Epithelial cell of esophagus (primary cell): Measurements from ENCODE around the gene U2AF1L4.

ENCODE experiments used
- DNase-seq: peaks from one replicate; pipeline ENCODE4 v3.0.0; 2010; ENCODE audit warnings: low read depth
- H3K4me3 ChIP-seq: 2 replicates; pipeline ENCODE4 v1.5.1; 2011; ENCODE audit warnings: mild to moderate bottlenecking, low read length, control low read depth
- TF ChIP-seq, protein P1 (sequence below): IDR thresholded peaks from 2 replicates; pipeline ENCODE4 v1.5.1; 2011; ENCODE audit warnings: low read depth, mild to moderate bottlenecking, low read length, control low read depth, inconsistent platforms; ENCODE audit not compliant: insufficient read depth; ENCODE audit errors: missing control alignments

Gene U2AF1L4

DNA sequence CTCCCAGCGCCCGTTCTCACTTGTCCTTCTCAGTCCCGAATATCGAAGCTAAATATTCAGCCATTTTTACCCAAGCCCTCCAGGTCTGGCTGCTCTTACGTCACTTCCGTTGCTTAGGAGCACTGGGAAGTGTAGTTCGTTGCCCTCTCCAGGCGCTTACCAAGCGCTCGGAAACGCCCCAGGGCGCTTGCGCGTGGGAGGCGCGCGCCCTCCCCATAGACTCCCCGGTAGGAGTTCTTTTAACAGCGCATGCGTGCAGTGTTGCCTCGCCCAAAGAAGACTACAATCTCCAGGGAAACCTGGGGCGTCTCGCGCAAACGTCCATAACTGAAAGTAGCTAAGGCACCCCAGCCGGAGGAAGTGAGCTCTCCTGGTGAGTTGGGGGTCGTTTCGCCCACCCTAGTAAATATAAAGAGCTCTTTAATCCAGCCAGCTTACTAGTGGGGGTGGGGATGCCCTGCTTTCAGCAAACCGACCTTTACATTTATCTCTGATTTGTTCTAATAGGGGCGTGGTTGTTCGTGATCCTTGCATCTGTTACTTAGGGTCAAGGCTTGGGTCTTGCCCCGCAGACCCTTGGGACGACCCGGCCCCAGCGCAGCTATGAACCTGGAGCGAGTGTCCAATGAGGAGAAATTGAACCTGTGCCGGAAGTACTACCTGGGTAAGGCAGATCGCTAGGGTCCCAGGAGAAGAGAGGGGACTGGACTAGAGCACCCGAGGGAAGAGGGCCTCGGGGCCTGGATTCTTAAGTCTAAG, at the start of gene U2AF1L4, which contains the start of gene PSENEN:
Gene U2AF1L4, minus strand, starts transcription at position 91 of the 759 bp plus-strand sequence. Its CDS starts 27 bp downstream, at position 64.
Gene PSENEN, plus strand, starts transcription at position 324 of the 759 bp plus-strand sequence. Its CDS starts 280 bp downstream, at position 604.
- peak within 1 kb of the TSS; percentile 92 for H3K4me3 ChIP-seq
- TF ChIP-seq, protein P1, sequence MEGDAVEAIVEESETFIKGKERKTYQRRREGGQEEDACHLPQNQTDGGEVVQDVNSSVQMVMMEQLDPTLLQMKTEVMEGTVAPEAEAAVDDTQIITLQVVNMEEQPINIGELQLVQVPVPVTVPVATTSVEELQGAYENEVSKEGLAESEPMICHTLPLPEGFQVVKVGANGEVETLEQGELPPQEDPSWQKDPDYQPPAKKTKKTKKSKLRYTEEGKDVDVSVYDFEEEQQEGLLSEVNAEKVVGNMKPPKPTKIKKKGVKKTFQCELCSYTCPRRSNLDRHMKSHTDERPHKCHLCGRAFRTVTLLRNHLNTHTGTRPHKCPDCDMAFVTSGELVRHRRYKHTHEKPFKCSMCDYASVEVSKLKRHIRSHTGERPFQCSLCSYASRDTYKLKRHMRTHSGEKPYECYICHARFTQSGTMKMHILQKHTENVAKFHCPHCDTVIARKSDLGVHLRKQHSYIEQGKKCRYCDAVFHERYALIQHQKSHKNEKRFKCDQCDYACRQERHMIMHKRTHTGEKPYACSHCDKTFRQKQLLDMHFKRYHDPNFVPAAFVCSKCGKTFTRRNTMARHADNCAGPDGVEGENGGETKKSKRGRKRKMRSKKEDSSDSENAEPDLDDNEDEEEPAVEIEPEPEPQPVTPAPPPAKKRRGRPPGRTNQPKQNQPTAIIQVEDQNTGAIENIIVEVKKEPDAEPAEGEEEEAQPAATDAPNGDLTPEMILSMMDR: no peak
- peak; percentile 100 for DNase-seq

DNA sequence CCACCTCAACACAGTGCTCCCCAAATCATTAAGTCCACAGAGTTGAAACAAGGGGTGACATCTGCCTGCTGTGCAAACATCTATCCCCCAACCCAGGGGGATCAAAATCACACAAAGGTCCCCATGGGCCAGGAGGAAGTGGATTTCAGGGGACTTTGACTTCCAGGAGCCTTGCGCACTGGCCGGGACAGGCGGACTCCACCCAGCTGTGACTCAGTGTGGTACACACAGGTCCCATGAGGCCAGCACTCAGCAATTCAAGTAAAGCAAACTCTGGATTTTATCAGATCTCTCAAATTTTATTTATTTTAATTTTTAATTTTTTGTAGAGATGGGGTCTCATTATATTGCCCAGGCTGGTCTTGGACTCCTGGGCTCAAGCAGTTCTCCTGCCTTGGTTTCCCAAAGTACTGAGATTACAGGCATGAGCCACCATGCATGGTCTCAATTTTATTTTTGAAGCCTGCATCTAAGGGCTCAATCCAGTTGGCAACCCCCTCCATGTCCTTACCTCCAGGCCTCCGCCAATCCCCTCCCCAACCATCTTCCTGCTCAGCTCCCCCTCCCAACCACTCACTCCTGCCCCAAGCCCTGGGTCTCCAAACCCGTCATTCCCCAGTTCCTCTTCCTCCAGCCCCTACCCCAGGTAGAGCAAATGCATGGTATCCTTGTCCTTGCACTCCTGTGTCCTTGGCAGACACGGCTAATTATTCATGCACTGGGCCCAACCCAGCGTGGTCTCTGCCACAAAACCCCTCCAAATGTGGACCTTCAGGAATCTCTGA, 48.4 kb upstream of the U2AF1L4 start:
- TF ChIP-seq, protein P1: no peak
- no peak overlapping the region for H3K4me3 ChIP-seq
- peak; percentile 24 for DNase-seq

GRCh38 chr19:35792888-35793287, 47.7 kb upstream of the U2AF1L4 start:
- DNase-seq: no peak
- H3K4me3 ChIP-seq: no peak overlapping the region
- TF ChIP-seq, protein P1: no peak

DNA sequence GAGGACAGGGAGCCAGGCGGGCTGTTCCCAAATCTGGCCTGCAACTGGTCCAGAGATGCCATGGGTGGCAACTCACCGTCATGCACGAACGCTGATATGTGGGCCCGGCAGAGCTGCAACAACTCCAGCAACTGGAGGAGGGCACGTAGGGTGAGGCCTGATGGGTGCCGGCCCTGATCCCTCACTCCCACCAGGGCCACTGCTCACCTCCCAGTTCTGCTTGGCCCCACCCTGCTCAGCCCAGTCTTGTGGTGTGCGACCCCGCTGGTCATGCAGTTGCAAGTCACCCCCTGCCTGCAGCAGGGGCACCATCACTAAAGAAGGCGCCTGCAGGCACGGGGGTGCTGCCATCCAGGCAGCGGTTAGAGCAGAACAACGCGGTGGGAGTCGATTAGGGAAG, 47.1 kb upstream of the U2AF1L4 start:
- TF ChIP-seq, protein P1: no peak
- DNase-seq: no peak
- H3K4me3 ChIP-seq: no peak overlapping the region

- H3K4me3 ChIP-seq: no peak overlapping the region
- TF ChIP-seq, protein P1: no peak
- DNase-seq: no peak
These were observed 46.6 kb upstream of the U2AF1L4 start for GRCh38 chr19:35791814-35792279.

GRCh38 chr19:35790981-35791813, 46.0 kb upstream of the U2AF1L4 start:
- DNase-seq: no peak
- H3K4me3 ChIP-seq: no peak overlapping the region
- TF ChIP-seq, protein P1: no peak
